H1 (cell line): Measurements from ENCODE around the gene KIZ. TPM values are rescaled to one million over a fixed set of nuclear protein-coding genes. Genes with fewer than 3 reads are reported as not detected.

Experiments used
- CTCF ChIA-PET: fragments of 300-600 bp; sonication (Branson Sonifier 250); formaldehyde crosslinking; loops from one replicate; lab custom pipeline; 2021; ENCODE audit not compliant: partially characterized antibody; lab: Charles Lee
- POLR2A ChIA-PET: fragments of 300-600 bp; sonication (Branson Sonifier 250); formaldehyde crosslinking; loops from one replicate; lab custom pipeline; 2021; ENCODE audit warnings: inconsistent platforms; ENCODE audit not compliant: partially characterized antibody; lab: Charles Lee
- DNase-seq, 2 experiments: peaks; one replicate each; pipeline versions ENCODE4 v3.0.0 to v3.0.0-alpha.2; 2010 to 2022; ENCODE audit warnings: low spot score in 2 of 2, low read depth in 1 of 2, mixed read lengths in 1 of 2
- FAIRE-seq: peaks from 2 replicates; lab custom pipeline; 2011; peaks lifted over from hg19 to GRCh38; lab: Jason Lieb, UNC
- H2AFZ ChIP-seq: 2 replicates; pipeline ENCODE4 v1.8.1; 2012; ENCODE audit warnings: low read length, inconsistent platforms
- H2AK5ac ChIP-seq: 2 replicates; pipeline ENCODE4 v1.6.1; 2013; ENCODE audit warnings: low read depth, low read length
- H2BK120ac ChIP-seq: replicated peaks from 2 replicates; pipeline ENCODE3; 2013; ENCODE audit warnings: low read depth, low read length, inconsistent platforms
- H2BK12ac ChIP-seq: 2 replicates; pipeline ENCODE4 v1.6.1; 2013; ENCODE audit warnings: low read depth, low read length
- H2BK15ac ChIP-seq: 2 replicates; pipeline ENCODE4 v1.6.1; 2013; ENCODE audit warnings: low read length
- H2BK20ac ChIP-seq: 2 replicates; pipeline ENCODE4 v1.6.1; 2013; ENCODE audit warnings: low read length
- H2BK5ac ChIP-seq: 2 replicates; pipeline ENCODE4 v1.6.1; 2013; ENCODE audit warnings: low read depth, low read length
- H3K14ac ChIP-seq: 2 replicates; pipeline ENCODE4 v1.6.1; 2013; ENCODE audit warnings: inconsistent platforms; ENCODE audit not compliant: insufficient read length
- H3K18ac ChIP-seq: 2 replicates; pipeline ENCODE4 v1.6.1; 2013; ENCODE audit warnings: low read length; ENCODE audit errors: extremely low read depth
- H3K23ac ChIP-seq: 2 replicates; pipeline ENCODE4 v1.6.1; 2013; ENCODE audit warnings: inconsistent platforms; ENCODE audit not compliant: insufficient read length
- H3K23me2 ChIP-seq: 2 replicates; pipeline ENCODE4 v1.6.1; 2013; ENCODE audit warnings: low read depth, low read length
- H3K27ac ChIP-seq: 2 replicates; pipeline ENCODE4 v1.6.1; 2011; ENCODE audit warnings: low read depth, low read length, inconsistent platforms
- H3K27me3 ChIP-seq, 4 experiments: replicated peaks in 1 of 4; 1 replicate in 1 of 4; 2 replicates in 3 of 4; pipeline versions ENCODE4 v1.6.1 to v1.8.1; 2011 to 2013; ENCODE audit warnings: low read length in 3 of 4, mild to moderate bottlenecking in 3 of 4, inconsistent platforms in 2 of 4, mixed read lengths in 2 of 4, moderate library complexity in 1 of 4; ENCODE audit not compliant: control insufficient read depth in 3 of 4, insufficient read depth in 3 of 4; ENCODE audit errors: extremely low read depth in 1 of 4
- H3K36me3 ChIP-seq, 4 experiments: 2 replicates each; pipeline versions ENCODE4 v1.6.1 to v1.8.1; 2011 to 2013; ENCODE audit warnings: mild to moderate bottlenecking in 4 of 4, low read length in 3 of 4, moderate library complexity in 2 of 4, control low read depth in 1 of 4, inconsistent platforms in 1 of 4; ENCODE audit not compliant: insufficient read depth in 4 of 4, control insufficient read depth in 2 of 4
- H3K4ac ChIP-seq: replicated peaks from 2 replicates; pipeline ENCODE3; 2013; ENCODE audit warnings: low read length, low read depth, mixed read lengths, inconsistent platforms; ENCODE audit not compliant: insufficient read length
- H3K4me1 ChIP-seq, 4 experiments: replicated peaks in 1 of 4; 1 replicate in 1 of 4; 2 replicates in 3 of 4; pipeline versions ENCODE4 v1.6.1 to v1.8.1; 2011 to 2013; ENCODE audit warnings: low read length in 3 of 4, inconsistent platforms in 2 of 4, mixed read lengths in 1 of 4; ENCODE audit not compliant: insufficient read depth in 4 of 4, control insufficient read depth in 3 of 4
- H3K4me2 ChIP-seq, 2 experiments: 2 replicates each; pipeline versions ENCODE4 v1.6.1 to v1.8.1; 2011 to 2013; ENCODE audit warnings: low read depth in 2 of 2, low read length in 2 of 2, control low read depth in 1 of 2, inconsistent platforms in 1 of 2, mild to moderate bottlenecking in 1 of 2; ENCODE audit not compliant: insufficient read depth in 1 of 2
- H3K4me3 ChIP-seq, 4 experiments: fragments of 200-600, 300-600 bp in 1 of 4; sonication (generic), shearing (Covaris generic), sonication (Bioruptor Twin) in 1 of 4; 2 replicates each; pipeline versions ENCODE4 v1.5.1 to v1.8.1; 2011 to 2016; ENCODE audit warnings: low read length in 4 of 4, low read depth in 3 of 4, control low read depth in 2 of 4, inconsistent platforms in 2 of 4, mild to moderate bottlenecking in 2 of 4, mixed read lengths in 1 of 4, moderate library complexity in 1 of 4; ENCODE audit not compliant: insufficient read depth in 2 of 4; ENCODE audit errors: extremely low read depth in 1 of 4
- H3K56ac ChIP-seq: replicated peaks from 2 replicates; pipeline ENCODE3; 2013; ENCODE audit warnings: low read depth, mild to moderate bottlenecking, mixed read lengths, low read length, inconsistent platforms; ENCODE audit not compliant: insufficient read length
- H3K79me1 ChIP-seq: 2 replicates; pipeline ENCODE4 v1.6.1; 2013; ENCODE audit warnings: low read depth, low read length, control low read depth
- H3K79me2 ChIP-seq, 2 experiments: 2 replicates each; pipeline versions ENCODE4 v1.6.1 to v1.8.1; 2012 to 2013; ENCODE audit warnings: low read length in 2 of 2, mild to moderate bottlenecking in 2 of 2, inconsistent platforms in 1 of 2; ENCODE audit not compliant: insufficient read depth in 2 of 2, control insufficient read depth in 1 of 2
- H3K9ac ChIP-seq, 4 experiments: replicated peaks in 1 of 4; 1 replicate in 1 of 4; 2 replicates in 3 of 4; pipeline versions ENCODE4 v1.6.1 to v1.8.1; 2011 to 2013; ENCODE audit warnings: low read depth in 3 of 4, low read length in 3 of 4, control low read depth in 2 of 4, mild to moderate bottlenecking in 2 of 4, moderate library complexity in 2 of 4, inconsistent platforms in 1 of 4; ENCODE audit errors: extremely low read depth in 1 of 4
- H3K9me3 ChIP-seq, 2 experiments: 2 replicates each; pipeline versions ENCODE4 v1.6.1 to v1.8.1; 2012 to 2013; ENCODE audit warnings: mild to moderate bottlenecking in 2 of 2, moderate library complexity in 2 of 2, control low read depth in 1 of 2, inconsistent platforms in 1 of 2, low read depth in 1 of 2, low read length in 1 of 2, mixed read lengths in 1 of 2; ENCODE audit not compliant: insufficient read depth in 2 of 2
- H4K20me1 ChIP-seq, 2 experiments: replicated peaks in 1 of 2; 2 replicates each; pipeline versions ENCODE3 to v1.8.1; 2011 to 2013; ENCODE audit warnings: inconsistent platforms in 2 of 2, low read length in 2 of 2, mild to moderate bottlenecking in 1 of 2; ENCODE audit not compliant: insufficient read depth in 2 of 2, control insufficient read depth in 1 of 2
- H4K5ac ChIP-seq: 2 replicates; pipeline ENCODE4 v1.6.1; 2013; ENCODE audit warnings: low read length, low read depth, mixed read lengths, inconsistent platforms; ENCODE audit not compliant: insufficient read length
- H4K8ac ChIP-seq: 2 replicates; pipeline ENCODE4 v1.8.0; 2013; ENCODE audit warnings: mild to moderate bottlenecking, moderate library complexity, low read length, inconsistent platforms; ENCODE audit not compliant: insufficient read depth; ENCODE audit errors: extremely low read depth
- H4K91ac ChIP-seq: replicated peaks from 2 replicates; pipeline ENCODE3; 2013; ENCODE audit warnings: low read length, mixed read lengths, inconsistent platforms; ENCODE audit not compliant: insufficient read length
- SAP30 ChIP-seq: fragments of 300-600 bp; sonication (generic); IDR thresholded peaks from 2 replicates; pipeline ENCODE4 v1.7.1; 2012; ENCODE audit warnings: low read length, moderate library complexity, mild to moderate bottlenecking, inconsistent platforms; ENCODE audit not compliant: insufficient read depth, insufficient replicate concordance
- WGBS, 2 experiments: shearing (Covaris generic) in 1 of 2; methylation state at CpG; one replicate each; pipeline versions ENCODE4 v1.1.6 to v1.1.7; 2013 to 2015; ENCODE audit warnings: low lambda C conversion rate in 2 of 2, mixed read lengths in 2 of 2, inconsistent platforms in 1 of 2, low coverage in 1 of 2, missing lambda C conversion rate in 1 of 2; ENCODE audit not compliant: insufficient replicate concordance in 2 of 2, insufficient coverage in 1 of 2, insufficient read length in 1 of 2; ENCODE audit errors: extremely low coverage in 1 of 2, missing lambda C conversion rate in 1 of 2; 5-methylcytosine and 5-hydroxymethylcytosine counted together
- polyA plus RNA-seq, 7 experiments: library from polyadenylated mRNA; depleted of rRNA in 3 of 7; stranded (reverse) in 5 of 7; unstranded in 2 of 7; fragments of >200 nt in 5 of 7; fragments of 200-250 nt in 2 of 7; gene quantifications; 1 replicate in 5 of 7; 2 replicates in 1 of 7; 4 replicates in 1 of 7; pipeline versions ENCODE4 v1.2.1 to v1.2.3, GENCODE V29; 2011 to 2013; ENCODE audit warnings: missing spikeins in 2 of 7, mixed read lengths in 2 of 7
- total RNA-seq: library from RNA; stranded (reverse); fragmentation: NEBNext Ultra II Directional; extraction: Animal tissue kit (Norgen Biotek cat#: 25700); gene quantifications from 2 replicates; pipeline ENCODE4 v1.2.1, GENCODE V29; 2021

Gene KIZ
- total and polyA plus RNA-seq, 2 of the 8 experiments (the other 6 are each of a cell fraction or from before 2014, with no cell fraction given) = 13.0 to 51.7 TPM

DNA sequence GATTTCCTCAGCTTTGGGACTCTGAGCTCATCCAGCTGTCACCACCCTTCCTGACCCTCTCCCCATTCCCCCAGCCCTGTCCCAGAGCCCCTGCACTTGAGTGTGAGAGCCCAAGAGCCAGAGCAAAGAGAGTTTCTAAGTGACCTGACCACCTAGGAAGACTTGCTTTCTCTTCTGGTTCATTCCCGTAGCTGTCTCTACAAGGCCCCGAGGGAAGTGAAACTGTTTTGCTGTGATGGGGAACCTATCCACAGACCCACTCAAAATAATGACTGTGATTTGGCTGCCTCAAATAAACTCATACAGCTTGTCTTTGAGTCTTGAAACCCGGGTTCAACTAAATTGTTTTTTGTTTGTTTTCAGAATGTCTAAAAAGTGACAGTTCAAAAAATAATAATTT is 102.6 kb downstream of the KIZ start:
- Histone ChIP-seq H3K27me3 (no peaks in the 10 kb centered on the region), H2AFZ (no peak overlapping the region), H4K91ac (no peak overlapping the region), H3K23me2 (no peaks in the 10 kb centered on the region), H3K18ac (no peak overlapping the region), H2BK20ac (no peak overlapping the region; the same call in 1 of the 2 replicates), H3K27ac (no peak overlapping the region), H3K4me1 (peaks cover 0 to 13% (median 2%) of the 10 kb centered on the region in 4 experiments; a peak in 3 of 7 replicates), H2BK120ac (no peak overlapping the region), H2AK5ac (no peak overlapping the region), H4K5ac (no peak overlapping the region), H4K8ac (no peak overlapping the region), H2BK5ac (no peak overlapping the region), H2BK15ac (no peak overlapping the region), H3K56ac (no peak overlapping the region), H3K9me3 (no peaks in the 10 kb centered on the region), H3K9ac (no peak overlapping the region), H3K23ac (no peak overlapping the region), H3K4me3 (no peak overlapping the region), H2BK12ac (no peak overlapping the region)
- DNase-seq = no peak
- ChIA-PET CTCF (interaction anchor here (1.6 kb wide), 1 partner anchor 368 kb away, joined by 6 read pairs; no protein-coding TSS in a partner anchor), POLR2A (interaction anchor here (1.3 kb wide), 1 partner anchor 74 kb away, joined by 3 read pairs; the partner anchor contains the start of gene XRN2)
- no peak for TF ChIP-seq SAP30
- TF ChIP-seq, all 59 proteins: peak for 0
- Histone ChIP-seq H3K14ac (no peak overlapping the region), H3K79me2 (no peaks in the 10 kb centered on the region), H3K4ac (no peak overlapping the region), H3K4me2 (no peak overlapping the region), H3K36me3 (peaks cover 0 to 20% (median 9%) of the 10 kb centered on the region in 4 experiments; a peak in 4 of 8 replicates), H3K79me1 (no peaks in the 10 kb centered on the region), H4K20me1 (no peaks in the 10 kb centered on the region)
- 90% methylated on average over 3 of the region's 3 CpGs; no CpG with 5 or more reads in 1 of the 2 experiments for WGBS, 2 experiments
- FAIRE-seq = no peak
